Neural cell (in vitro differentiated cells): Measurements from ENCODE around the gene KNL1.

ENCODE experiments used
- EP300 ChIP-seq: fragments of 450-650 bp; conservative IDR thresholded peaks from 2 replicates; pipeline ENCODE4 v1.6.1; 2014; ENCODE audit warnings: antibody characterized with exemption, mild to moderate bottlenecking, moderate library complexity; ENCODE audit not compliant: poor library complexity, severe bottlenecking
- EZH2 ChIP-seq: fragments of 200-600, 300-800 bp; shearing (Covaris generic), sonication (generic); IDR thresholded peaks from 2 replicates; pipeline ENCODE4 v1.6.1; 2014; ENCODE audit warnings: antibody characterized with exemption, low read length, borderline replicate concordance, mild to moderate bottlenecking; ENCODE audit not compliant: insufficient read depth, poor library complexity, severe bottlenecking
- MXI1 ChIP-seq: fragments of 450-650 bp; conservative IDR thresholded peaks from 2 replicates; pipeline ENCODE4 v1.6.1; 2014; ENCODE audit warnings: antibody characterized with exemption, mild to moderate bottlenecking; ENCODE audit not compliant: poor library complexity, severe bottlenecking
- RAD21 ChIP-seq: fragments of 450-650 bp; conservative IDR thresholded peaks from 2 replicates; pipeline ENCODE4 v1.6.1; 2014; ENCODE audit warnings: antibody characterized with exemption, mild to moderate bottlenecking, moderate library complexity
- TF ChIP-seq, protein P1 (sequence below): fragments of 450-650 bp; IDR thresholded peaks from 2 replicates; pipeline ENCODE4 v1.5.1; 2014; ENCODE audit warnings: antibody characterized with exemption, mild to moderate bottlenecking, moderate library complexity; ENCODE audit not compliant: poor library complexity, severe bottlenecking
- TF ChIP-seq, protein P2 (sequence below): IDR thresholded peaks from 2 replicates; pipeline ENCODE4 v1.6.1; 2012; ENCODE audit warnings: borderline replicate concordance

DNA sequence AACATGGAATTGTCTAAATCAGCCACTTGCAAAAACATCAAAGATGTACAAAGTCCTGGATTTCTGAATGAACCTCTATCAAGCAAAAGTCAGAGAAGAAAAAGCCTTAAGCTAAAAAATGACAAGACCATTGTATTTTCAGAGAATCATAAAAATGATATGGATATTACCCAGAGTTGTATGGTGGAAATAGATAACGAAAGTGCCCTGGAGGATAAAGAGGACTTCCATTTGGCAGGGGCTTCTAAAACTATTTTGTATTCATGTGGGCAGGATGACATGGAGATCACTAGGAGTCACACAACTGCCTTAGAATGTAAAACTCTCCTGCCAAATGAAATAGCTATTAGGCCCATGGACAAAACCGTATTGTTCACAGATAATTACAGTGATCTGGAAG is 29.3 kb downstream of the KNL1 start:
- TF ChIP-seq, protein P1, sequence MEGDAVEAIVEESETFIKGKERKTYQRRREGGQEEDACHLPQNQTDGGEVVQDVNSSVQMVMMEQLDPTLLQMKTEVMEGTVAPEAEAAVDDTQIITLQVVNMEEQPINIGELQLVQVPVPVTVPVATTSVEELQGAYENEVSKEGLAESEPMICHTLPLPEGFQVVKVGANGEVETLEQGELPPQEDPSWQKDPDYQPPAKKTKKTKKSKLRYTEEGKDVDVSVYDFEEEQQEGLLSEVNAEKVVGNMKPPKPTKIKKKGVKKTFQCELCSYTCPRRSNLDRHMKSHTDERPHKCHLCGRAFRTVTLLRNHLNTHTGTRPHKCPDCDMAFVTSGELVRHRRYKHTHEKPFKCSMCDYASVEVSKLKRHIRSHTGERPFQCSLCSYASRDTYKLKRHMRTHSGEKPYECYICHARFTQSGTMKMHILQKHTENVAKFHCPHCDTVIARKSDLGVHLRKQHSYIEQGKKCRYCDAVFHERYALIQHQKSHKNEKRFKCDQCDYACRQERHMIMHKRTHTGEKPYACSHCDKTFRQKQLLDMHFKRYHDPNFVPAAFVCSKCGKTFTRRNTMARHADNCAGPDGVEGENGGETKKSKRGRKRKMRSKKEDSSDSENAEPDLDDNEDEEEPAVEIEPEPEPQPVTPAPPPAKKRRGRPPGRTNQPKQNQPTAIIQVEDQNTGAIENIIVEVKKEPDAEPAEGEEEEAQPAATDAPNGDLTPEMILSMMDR = no peak
- TF ChIP-seq MXI1 = no peak
- no peak for TF ChIP-seq EZH2
- TF ChIP-seq EP300 = no peak
- TF ChIP-seq, protein P2, sequence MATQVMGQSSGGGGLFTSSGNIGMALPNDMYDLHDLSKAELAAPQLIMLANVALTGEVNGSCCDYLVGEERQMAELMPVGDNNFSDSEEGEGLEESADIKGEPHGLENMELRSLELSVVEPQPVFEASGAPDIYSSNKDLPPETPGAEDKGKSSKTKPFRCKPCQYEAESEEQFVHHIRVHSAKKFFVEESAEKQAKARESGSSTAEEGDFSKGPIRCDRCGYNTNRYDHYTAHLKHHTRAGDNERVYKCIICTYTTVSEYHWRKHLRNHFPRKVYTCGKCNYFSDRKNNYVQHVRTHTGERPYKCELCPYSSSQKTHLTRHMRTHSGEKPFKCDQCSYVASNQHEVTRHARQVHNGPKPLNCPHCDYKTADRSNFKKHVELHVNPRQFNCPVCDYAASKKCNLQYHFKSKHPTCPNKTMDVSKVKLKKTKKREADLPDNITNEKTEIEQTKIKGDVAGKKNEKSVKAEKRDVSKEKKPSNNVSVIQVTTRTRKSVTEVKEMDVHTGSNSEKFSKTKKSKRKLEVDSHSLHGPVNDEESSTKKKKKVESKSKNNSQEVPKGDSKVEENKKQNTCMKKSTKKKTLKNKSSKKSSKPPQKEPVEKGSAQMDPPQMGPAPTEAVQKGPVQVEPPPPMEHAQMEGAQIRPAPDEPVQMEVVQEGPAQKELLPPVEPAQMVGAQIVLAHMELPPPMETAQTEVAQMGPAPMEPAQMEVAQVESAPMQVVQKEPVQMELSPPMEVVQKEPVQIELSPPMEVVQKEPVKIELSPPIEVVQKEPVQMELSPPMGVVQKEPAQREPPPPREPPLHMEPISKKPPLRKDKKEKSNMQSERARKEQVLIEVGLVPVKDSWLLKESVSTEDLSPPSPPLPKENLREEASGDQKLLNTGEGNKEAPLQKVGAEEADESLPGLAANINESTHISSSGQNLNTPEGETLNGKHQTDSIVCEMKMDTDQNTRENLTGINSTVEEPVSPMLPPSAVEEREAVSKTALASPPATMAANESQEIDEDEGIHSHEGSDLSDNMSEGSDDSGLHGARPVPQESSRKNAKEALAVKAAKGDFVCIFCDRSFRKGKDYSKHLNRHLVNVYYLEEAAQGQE = no peak
- no peak for TF ChIP-seq RAD21
